Stromal cell of bone marrow (primary cell): Measurements from ENCODE around the gene ANKRD50.

Experiments
- DNase-seq: peaks from one replicate; pipeline ENCODE4 v3.0.0-alpha.2; 2012; ENCODE audit warnings: low read depth

The ANKRD50 gene

GRCh38 chr4:124636788-124637187 lies 75.7 kb downstream of the ANKRD50 start:
- DNase-seq = no peak

- no peak for DNase-seq
These were observed 77.2 kb downstream of the ANKRD50 start for GRCh38 chr4:124635331-124635730.

- no peak for DNase-seq
These were observed 79.1 kb downstream of the ANKRD50 start for GRCh38 chr4:124633285-124633941.

- no peak for DNase-seq
These were observed 80.1 kb downstream of the ANKRD50 start for GRCh38 chr4:124632439-124632838.

GRCh38 chr4:124631760-124632159 lies 80.8 kb downstream of the ANKRD50 start:
- peak; percentile 93 for DNase-seq

- no peak for DNase-seq
These were observed 82.9 kb downstream of the ANKRD50 start for GRCh38 chr4:124629681-124630080.
